HUES6 (cell line): ENCODE measurements around the gene SUN3.
A peak's percentile ranks its signal among the peaks of the same experiment; 100 is the strongest.
"Not testable (repeated sequence)": the region's sequence is repeated elsewhere in the genome, so short reads cannot be mapped to it uniquely, and the experiment has no call there.

ENCODE experiments used
- H3K27ac ChIP-seq: 2 replicates; pipeline ENCODE4 v1.7.0; 2013; ENCODE audit warnings: low read depth, mild to moderate bottlenecking, low read length, inconsistent platforms
- H3K27me3 ChIP-seq: 2 replicates; pipeline ENCODE4 v1.6.1; 2013; ENCODE audit warnings: low read length; ENCODE audit not compliant: control insufficient read depth, insufficient read depth
- H3K36me3 ChIP-seq: 2 replicates; pipeline ENCODE4 v1.6.1; 2013; ENCODE audit warnings: low read length; ENCODE audit not compliant: control insufficient read depth, insufficient read depth
- H3K4me1 ChIP-seq: 2 replicates; pipeline ENCODE4 v1.6.1; 2013; ENCODE audit warnings: low read length; ENCODE audit not compliant: control insufficient read depth, insufficient read depth
- H3K4me3 ChIP-seq: 2 replicates; pipeline ENCODE4 v1.5.1; 2013; ENCODE audit warnings: low read depth, low read length
- H3K9ac ChIP-seq: one replicate; pipeline ENCODE4 v1.6.1; 2013; ENCODE audit warnings: mild to moderate bottlenecking, low read length
- H3K9me3 ChIP-seq: 2 replicates; pipeline ENCODE4 v1.6.1; 2013; ENCODE audit warnings: low read depth, low read length; ENCODE audit not compliant: control insufficient read depth, insufficient read depth

SUN3 gene

DNA sequence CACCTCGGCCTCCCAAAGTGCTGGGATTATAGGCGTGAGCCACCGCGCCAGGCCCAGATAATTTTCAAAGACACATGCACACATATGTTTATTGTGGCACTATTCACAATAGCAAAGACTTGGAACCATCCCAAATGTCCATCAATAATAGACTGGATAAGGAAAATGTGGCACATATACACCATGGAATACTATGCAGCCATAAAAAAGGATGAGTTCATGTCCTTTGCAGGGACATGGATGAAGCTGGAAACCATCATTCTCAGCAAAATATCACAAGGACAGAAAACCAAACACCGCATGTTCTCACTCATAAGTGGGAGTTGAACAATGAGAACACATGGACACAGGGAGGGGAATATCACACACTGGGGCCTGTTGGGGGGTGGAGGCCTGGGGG lies 48.3 kb downstream of the SUN3 start:
- not testable (repeated sequence) for H3K9ac ChIP-seq, H3K27me3 ChIP-seq

DNA sequence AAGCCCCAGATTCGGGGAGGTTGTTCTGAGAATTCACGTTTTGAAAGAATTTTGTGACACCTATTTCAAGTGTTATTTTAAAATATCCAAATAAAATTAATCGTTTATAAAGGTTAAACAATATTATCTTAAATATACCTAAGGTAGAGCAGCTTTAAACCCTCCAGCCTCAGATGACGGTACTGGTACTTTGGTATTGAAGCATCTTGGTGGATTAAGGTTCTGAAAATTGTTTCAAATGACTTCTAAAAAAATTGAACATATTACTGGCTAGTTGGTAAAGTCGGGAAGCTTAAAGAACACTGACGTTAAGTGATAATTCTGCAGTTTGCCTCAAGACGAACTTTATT lies 49.1 kb downstream of the SUN3 start:
- H3K36me3 ChIP-seq, result peaks cover 36% of the 10 kb centered on the region
- H3K4me1 ChIP-seq, result peaks cover 10% of the 10 kb centered on the region; the same call in 1 of the 2 replicates
- no peaks in the 10 kb centered on the region for H3K9me3 ChIP-seq
- H3K4me3 ChIP-seq, result peak overlapping the region; percentile 81
- no peaks in the 10 kb centered on the region for H3K27me3 ChIP-seq
- no peak overlapping the region for H3K27ac ChIP-seq
- H3K9ac ChIP-seq, result no peak overlapping the region

More for the DNA sequence above, 48.3 kb downstream of the SUN3 start:
- not testable (repeated sequence) for H3K27ac ChIP-seq, H3K4me1 ChIP-seq, H3K4me3 ChIP-seq, H3K9me3 ChIP-seq
- H3K36me3 ChIP-seq, result peaks cover 29% of the 10 kb centered on the region

DNA sequence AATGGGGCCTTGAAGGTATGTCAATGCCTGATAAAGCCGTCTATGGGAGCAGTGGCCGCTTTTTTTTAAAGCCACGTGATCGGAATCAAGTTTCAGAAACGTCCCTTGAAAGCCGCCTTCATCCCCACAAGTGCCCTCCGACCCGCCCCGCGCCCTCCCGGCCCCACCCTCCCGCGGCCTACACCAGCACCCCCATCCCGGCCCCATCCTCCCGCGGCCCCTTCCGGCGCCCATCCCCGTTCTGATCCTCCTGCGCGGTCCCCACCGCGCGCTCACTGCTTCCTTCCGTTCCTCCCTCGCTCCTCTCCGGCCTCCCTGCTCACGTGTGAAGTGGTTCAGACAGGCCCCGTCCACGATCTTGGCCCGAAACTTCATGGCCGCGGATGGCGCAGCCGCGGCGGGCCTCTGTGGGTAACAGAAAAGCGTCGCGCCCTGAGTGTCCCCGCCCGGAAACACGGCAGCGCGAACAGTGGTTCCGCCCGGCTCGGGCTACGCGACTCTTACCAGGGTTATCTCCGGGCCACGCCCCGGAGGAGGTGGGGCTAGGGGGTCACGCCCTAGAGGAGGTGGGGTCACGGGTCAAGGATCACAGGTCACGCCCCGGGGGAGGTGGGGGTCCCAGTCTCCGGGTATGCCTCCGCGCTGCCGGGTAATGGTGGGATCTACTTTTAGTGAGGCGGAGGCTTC lies 49.6 kb downstream of the SUN3 start, which contains the start of gene HUS1:
Gene HUS1 (minus strand): TSS at position 471 of the 687 bp plus-strand sequence. CDS start 96 bp downstream, at position 375.
- Histone ChIP-seq H3K9me3 (no peaks in the 10 kb centered on the region), H3K9ac (peak within 1 kb of the TSS; percentile 87), H3K27me3 (no peaks in the 10 kb centered on the region), H3K4me3 (peak within 1 kb of the TSS; percentile 81), H3K36me3 (peaks cover 41% of the 10 kb centered on the region), H3K27ac (peak within 1 kb of the TSS; percentile 41; the same call in 1 of the 2 replicates), H3K4me1 (peaks cover 10% of the 10 kb centered on the region; the same call in 1 of the 2 replicates)

DNA sequence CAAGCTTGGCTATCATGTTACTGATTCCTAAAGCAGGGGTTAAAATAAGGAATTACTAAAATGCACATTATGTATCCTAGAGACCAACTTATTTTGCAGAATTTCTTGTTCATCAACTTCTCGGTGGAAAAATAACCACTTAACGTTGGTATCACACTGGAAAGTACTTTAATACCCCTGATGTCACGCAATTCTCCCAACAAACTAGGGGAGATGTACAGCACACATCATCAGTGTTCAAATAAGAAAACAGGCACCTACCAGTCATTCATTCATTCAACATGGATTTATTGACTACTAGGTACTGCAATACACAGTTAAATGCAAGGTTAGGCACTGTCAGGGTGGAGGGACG lies 50.1 kb downstream of the SUN3 start:
- Histone ChIP-seq H3K9me3 (no peaks in the 10 kb centered on the region), H3K4me3 (peak overlapping the region; percentile 81), H3K27me3 (no peaks in the 10 kb centered on the region), H3K36me3 (peaks cover 46% of the 10 kb centered on the region), H3K4me1 (peaks cover 10% of the 10 kb centered on the region; the same call in 1 of the 2 replicates), H3K9ac (peak overlapping the region; percentile 81), H3K27ac (no peak overlapping the region)

DNA sequence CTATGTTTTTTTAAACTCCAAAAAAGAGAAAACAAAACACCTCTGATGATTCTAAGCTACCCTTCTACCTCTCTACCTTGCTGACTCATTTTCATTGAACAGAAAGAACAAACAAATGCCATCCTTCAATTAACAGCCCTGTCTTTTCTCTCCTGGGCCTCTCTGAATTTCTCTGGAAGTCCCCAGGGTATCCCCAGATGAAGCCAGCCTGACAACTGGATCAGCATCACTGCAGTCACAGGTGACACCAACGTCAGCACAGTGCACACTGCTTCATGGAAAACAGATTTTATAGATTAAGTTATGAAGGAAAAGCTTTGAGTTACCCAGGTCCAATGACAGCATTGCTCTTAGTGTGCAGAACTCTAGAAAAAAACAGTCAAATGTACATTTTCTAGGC lies 55.2 kb downstream of the SUN3 start:
- Histone ChIP-seq H3K9ac (no peak overlapping the region), H3K36me3 (peaks cover 80% of the 10 kb centered on the region), H3K27me3 (no peaks in the 10 kb centered on the region), H3K4me3 (no peak overlapping the region), H3K9me3 (no peaks in the 10 kb centered on the region), H3K4me1 (peaks cover 11% of the 10 kb centered on the region; the same call in 1 of the 2 replicates), H3K27ac (no peak overlapping the region)

DNA sequence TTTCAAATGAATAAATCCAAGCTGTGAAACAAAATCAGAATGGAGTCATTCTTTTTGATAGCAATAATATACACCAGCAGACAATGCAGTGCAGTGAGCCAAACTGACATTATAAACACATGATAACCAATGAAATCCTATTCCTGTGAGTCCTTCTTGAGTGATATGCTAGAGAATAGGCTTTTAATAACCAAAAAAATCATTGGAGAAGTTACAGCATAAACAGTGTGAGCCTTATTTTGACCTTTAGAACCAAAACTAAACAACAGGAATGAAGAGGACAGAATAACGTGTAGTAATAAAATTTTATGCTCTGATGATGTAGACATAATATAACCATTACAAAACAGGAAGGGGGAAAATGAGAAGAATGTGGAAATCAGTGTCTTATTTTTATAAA lies 58.1 kb downstream of the SUN3 start:
- Histone ChIP-seq H3K36me3 (peaks cover 83% of the 10 kb centered on the region), H3K9ac (no peak overlapping the region), H3K4me1 (peaks cover 8% of the 10 kb centered on the region; the same call in 1 of the 2 replicates), H3K27me3 (no peaks in the 10 kb centered on the region), H3K4me3 (no peak overlapping the region), H3K27ac (no peak overlapping the region), H3K9me3 (no peaks in the 10 kb centered on the region)

DNA sequence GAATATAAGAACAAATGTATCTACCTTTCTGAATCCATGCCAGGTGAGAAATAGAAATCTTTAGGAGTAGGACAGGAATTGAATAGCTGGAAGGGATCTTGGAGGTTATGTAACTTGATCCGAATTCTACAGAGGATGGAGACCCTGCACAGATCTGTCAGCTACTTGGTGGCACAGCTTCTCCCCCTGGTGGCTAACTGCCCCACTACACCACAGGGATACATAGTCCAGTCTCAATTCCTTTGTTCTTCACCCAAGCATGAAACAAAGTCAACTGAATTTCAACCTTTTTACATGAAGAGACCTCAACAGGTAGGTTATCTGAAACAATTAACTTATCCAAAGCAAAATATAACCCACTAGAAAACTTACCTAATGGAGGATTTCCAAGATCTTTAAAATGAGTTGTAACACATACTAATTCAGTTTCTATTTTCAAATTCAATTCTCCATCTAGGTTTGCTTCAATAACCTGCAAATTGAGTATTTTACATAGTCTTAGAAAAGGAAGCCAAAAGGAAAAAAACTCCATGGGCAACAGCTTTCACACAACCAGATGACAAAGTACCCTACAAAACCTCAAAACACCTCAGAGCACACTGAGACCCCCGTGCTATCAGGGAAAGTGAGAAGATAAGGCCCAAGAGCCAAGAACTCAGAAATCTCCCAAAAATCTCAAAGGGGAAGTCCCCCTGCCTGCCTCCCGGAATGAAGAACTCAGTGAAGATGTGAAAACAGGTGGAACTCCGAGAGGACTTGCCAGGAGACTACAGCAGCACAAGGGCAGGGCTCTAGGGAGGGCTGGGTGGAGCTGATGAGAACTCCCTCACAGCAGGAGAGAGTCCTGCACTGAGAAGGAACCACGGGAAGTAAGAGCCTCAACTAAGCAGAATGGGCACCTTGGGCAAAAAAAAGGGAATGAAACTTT lies 59.8 kb downstream of the SUN3 start:
- H3K36me3 ChIP-seq, result peaks cover 84% of the 10 kb centered on the region
- no peak overlapping the region for H3K4me3 ChIP-seq
- H3K9ac ChIP-seq, result no peak overlapping the region
- H3K9me3 ChIP-seq, result no peaks in the 10 kb centered on the region
- no peak overlapping the region for H3K27ac ChIP-seq
- no peaks in the 10 kb centered on the region for H3K27me3 ChIP-seq
- H3K4me1 ChIP-seq, result peaks cover 8% of the 10 kb centered on the region; the same call in 1 of the 2 replicates

DNA sequence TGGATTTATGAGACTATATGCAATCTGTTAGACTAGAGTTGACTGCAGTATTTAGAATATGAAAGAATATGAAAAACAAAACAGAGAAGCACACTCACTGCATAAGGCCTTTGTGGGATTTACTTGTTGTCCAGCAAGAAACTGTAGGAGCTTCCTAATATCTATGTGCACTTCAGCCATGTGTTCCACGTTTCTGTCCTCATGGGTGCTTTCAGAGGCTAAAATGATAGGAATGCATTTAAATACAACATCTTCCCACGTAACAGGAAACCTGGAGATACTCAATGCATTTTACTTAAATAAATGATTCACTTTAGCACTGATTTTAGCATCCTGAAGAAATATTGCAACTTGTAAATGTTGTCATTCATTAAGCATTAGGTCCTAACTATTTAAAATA lies 61.2 kb downstream of the SUN3 start:
- no peaks in the 10 kb centered on the region for H3K9me3 ChIP-seq
- peaks cover 8% of the 10 kb centered on the region; the same call in 1 of the 2 replicates for H3K4me1 ChIP-seq
- H3K36me3 ChIP-seq, result peaks cover 84% of the 10 kb centered on the region
- no peak overlapping the region for H3K4me3 ChIP-seq
- no peak overlapping the region for H3K9ac ChIP-seq
- no peak overlapping the region for H3K27ac ChIP-seq
- no peaks in the 10 kb centered on the region for H3K27me3 ChIP-seq

DNA sequence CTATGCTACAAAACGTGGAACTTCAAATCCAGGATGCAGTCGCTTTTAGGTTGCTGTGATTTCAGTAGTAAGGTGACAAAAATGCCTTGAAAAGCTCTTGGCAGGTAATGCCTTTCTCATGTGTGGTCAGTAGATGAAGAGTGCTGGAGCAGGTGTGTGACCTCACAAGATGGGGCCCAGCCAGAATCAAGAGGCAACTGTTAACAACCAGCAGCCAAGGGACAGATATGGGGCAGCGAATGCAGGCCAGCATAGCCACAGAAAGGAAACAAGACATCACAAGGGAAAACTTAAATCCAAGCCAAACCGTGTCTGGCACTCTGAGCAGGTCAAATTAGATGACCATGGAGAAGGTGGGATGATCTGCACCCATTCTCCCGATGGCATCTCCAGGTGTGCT lies 61.8 kb downstream of the SUN3 start:
- Histone ChIP-seq H3K4me1 (peaks cover 8% of the 10 kb centered on the region; the same call in 1 of the 2 replicates), H3K9ac (no peak overlapping the region), H3K4me3 (no peak overlapping the region), H3K27me3 (no peaks in the 10 kb centered on the region), H3K27ac (no peak overlapping the region), H3K36me3 (peaks cover 85% of the 10 kb centered on the region), H3K9me3 (no peaks in the 10 kb centered on the region)

DNA sequence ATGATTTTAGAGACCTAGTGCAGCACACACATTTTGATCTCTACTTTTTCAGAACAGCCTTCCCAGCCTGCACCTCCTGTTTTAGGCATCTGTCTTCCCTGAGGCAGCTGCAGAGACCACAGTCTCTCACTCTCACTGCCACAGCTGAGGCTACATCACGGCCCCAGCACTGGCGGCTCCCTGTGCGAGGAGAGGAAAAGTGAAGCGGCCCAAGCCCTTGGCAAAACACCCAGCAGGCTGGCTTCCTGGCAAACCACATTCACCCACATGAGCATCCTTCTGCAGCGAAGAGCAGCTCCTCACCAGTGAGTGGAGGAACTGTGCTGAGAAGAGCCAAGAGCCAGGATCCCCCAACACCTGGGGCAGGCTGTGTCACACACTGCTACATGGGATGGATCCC lies 63.5 kb downstream of the SUN3 start:
- Histone ChIP-seq H3K9ac (no peak overlapping the region), H3K27ac (no peak overlapping the region), H3K4me3 (no peak overlapping the region), H3K4me1 (peaks cover 8% of the 10 kb centered on the region; the same call in 1 of the 2 replicates), H3K9me3 (peaks cover 4% of the 10 kb centered on the region; the same call in 1 of the 2 replicates), H3K27me3 (no peaks in the 10 kb centered on the region), H3K36me3 (peaks cover 87% of the 10 kb centered on the region)

DNA sequence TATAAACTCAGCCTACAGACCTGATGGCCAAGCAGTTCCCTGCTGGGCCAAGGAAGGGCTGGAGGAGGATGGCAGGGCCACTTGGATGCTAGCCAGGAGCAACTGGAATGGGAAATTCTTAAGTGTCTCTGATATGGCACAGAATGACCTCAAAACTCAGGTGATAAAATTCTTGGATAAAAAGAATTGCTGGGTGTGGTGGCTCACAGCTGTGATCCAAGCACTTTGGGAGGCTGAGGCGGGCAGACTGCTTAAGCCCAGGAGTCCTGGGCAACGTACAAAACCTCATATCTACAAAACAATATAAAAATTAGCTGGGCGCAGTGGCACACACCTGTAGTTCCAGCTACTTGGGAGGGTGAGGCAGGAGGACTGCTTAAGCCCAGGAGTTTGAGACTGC lies 66.6 kb downstream of the SUN3 start:
- Histone ChIP-seq H3K4me1 (no peaks in the 10 kb centered on the region), H3K4me3 (no peak overlapping the region), H3K36me3 (peaks cover 80% of the 10 kb centered on the region), H3K27ac (no peak overlapping the region), H3K27me3 (no peaks in the 10 kb centered on the region), H3K9me3 (peaks cover 4% of the 10 kb centered on the region; the same call in 1 of the 2 replicates), H3K9ac (no peak overlapping the region)
